DOHH2 (cell line): ENCODE measurements around the gene RAD51B.

Source experiments
- EZH2phosphoT487 ChIP-seq: fragments of 200-600 bp; sonication (generic); IDR thresholded peaks from 2 replicates; pipeline ENCODE4 v1.6.1; 2017; ENCODE audit warnings: borderline replicate concordance, mild to moderate bottlenecking, antibody characterized with exemption, low read length, moderate library complexity, mixed read lengths
- TF ChIP-seq, protein P1 (sequence below): fragments of 200-600 bp; sonication (generic); IDR thresholded peaks from one replicate; pipeline ENCODE4 v1.5.1; 2014; ENCODE audit warnings: antibody characterized with exemption, mild to moderate bottlenecking, low read depth, low read length; ENCODE audit not compliant: poor library complexity, severe bottlenecking

DNA sequence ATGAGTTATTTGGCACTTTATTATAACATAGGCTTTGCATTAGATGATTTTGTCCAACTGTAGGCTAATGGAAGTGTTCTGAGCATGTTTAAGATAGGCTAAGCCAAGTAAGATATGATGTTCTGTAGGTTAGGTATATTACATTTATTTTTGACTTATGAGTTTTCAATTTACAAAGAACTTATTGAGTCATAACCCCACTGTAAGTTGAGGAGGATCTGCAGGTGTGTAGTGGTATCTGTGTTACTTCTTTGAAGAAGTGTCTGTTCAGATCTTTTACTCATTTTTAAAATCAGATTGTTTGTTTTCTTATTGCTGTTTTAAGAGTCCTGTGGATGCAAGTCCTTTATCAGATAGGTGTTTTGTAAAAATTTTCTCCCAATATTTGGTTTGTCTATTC lies 329.2 kb downstream of the RAD51B start:
- TF ChIP-seq, protein P1, sequence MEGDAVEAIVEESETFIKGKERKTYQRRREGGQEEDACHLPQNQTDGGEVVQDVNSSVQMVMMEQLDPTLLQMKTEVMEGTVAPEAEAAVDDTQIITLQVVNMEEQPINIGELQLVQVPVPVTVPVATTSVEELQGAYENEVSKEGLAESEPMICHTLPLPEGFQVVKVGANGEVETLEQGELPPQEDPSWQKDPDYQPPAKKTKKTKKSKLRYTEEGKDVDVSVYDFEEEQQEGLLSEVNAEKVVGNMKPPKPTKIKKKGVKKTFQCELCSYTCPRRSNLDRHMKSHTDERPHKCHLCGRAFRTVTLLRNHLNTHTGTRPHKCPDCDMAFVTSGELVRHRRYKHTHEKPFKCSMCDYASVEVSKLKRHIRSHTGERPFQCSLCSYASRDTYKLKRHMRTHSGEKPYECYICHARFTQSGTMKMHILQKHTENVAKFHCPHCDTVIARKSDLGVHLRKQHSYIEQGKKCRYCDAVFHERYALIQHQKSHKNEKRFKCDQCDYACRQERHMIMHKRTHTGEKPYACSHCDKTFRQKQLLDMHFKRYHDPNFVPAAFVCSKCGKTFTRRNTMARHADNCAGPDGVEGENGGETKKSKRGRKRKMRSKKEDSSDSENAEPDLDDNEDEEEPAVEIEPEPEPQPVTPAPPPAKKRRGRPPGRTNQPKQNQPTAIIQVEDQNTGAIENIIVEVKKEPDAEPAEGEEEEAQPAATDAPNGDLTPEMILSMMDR: no peak
- no peak for TF ChIP-seq EZH2phosphoT487
